GM18505 (cell line): ENCODE measurements around the gene ATG9B.

Source experiments
- ATAC-seq: cut with Tn5 transposase; IDR thresholded peaks from one replicate; pipeline ENCODE4 v1.9.1; 2021; ENCODE audit not compliant: unreplicated experiment
- POLR2A ChIP-seq: IDR thresholded peaks from 4 replicates; pipeline ENCODE4 v1.6.1; 2011; ENCODE audit warnings: borderline replicate concordance; ENCODE audit not compliant: insufficient read depth, insufficient read length; ENCODE audit errors: extremely low read depth

Gene ATG9B

DNA sequence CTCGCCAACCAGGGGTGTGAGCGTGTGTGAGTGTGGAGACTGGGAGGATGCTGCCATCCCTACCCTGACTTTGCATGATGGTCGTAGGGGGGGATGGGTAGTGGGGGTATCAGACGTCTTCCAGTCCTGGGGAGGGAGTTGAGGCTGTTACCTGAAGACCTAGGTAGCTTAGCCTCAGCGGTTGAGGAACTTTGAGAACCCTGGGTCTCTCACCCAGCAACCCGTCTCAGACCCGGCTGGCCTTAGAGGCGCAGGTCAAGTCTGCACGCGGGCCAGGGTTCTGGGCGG lies 37.8 kb upstream of the ATG9B start:
- ATAC-seq: no peak
- no peak for TF ChIP-seq POLR2A

DNA sequence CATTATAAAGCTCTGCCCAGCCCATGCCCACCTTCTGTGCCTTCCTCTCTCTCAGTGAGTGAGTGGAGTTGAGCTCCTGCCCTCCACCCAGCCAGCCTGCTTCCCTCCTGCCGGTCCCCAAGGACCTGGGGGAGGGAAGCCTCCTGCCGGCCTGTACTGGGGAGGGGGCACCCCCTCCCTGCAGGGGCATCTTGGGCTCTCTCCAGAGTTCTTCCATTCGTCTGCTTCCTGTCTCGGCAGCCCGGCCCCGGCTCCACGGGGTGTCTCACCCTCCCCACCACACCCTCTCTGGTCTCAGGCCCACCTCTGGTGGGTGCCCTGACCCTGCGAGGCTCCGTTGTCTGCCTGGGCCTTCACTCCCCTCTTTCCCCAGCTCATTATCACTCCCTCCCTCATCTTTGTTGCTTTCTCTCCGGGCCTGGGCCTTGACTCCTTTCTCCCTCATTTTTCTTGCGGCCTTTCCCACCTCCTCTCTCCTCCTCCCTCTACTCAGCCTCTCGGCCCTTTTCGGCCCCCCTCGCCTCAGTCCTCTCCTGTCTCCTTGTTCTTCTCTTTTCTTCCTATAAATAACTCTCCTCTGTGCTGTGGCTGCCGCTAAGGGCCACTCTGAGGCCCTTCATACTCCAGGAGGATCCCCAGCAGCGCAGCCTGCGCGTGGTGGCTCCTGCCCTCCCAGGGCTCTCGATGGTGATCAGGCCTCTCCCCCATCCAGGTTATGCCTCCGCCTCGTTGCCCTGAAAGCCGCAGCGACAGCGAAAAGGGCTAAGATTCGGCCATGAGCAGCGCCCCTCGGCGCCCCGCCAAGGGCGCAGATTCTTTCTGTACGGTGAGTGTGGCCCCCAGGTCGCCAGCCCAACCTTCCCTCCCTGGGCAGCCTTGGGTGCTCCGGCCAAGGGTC lies 37.2 kb upstream of the ATG9B start:
- no peak for TF ChIP-seq POLR2A
- ATAC-seq: no peak

DNA sequence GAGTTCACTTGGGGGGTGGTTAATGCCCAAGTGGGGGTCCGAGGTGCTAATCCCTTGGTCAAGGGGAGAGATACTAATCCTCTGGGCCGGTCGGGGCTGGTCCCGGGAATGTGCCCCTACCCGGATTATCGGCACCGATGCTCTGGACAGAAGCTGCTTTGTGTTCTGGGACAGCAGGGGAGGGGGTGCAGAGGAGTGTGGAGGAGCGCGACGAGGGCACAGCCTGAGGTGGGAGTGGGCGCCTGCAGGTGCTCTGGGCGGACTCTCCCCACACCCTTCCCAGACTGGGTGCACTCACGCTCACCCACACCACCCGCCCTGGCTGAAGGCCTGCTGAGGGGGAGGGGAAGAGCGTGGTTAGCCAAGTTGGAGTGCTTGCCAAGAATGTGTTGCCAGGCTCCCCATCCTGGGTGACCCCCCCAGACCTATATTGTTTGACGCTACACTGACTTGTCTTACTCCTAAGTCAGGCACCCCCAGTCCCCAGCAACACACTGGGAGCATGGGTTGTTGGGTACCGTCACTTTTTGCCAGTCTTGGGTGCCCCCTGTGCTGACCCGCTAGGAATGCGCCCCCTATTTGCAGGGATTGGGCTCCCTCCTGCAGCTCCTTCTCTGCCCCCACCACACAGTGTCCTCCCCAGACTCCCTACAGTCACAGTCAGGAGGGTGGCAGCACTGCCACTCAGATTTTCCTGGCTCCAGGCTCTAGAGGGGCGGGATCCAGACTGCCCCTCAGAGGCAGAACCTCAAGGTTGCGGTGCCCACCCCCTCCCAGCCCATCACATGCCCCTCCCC lies 36.3 kb upstream of the ATG9B start:
- no peak for ATAC-seq
- no peak for TF ChIP-seq POLR2A

DNA sequence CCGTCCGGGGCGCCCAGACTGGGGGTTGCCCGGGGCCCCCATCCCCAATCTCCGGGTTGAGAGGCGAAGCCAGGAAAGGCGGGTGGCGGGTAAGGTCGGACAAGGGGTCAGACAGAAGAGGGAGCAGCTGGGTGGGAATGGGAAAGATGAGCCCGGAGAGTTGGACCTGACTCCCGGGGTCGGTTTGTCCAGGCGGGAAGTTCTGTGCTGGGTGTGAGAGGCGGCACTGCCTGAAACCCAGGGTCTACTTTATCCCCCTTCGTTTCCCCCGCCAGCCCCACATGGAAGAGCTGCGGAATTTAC lies 35.8 kb upstream of the ATG9B start:
- no peak for ATAC-seq
- no peak for TF ChIP-seq POLR2A

DNA sequence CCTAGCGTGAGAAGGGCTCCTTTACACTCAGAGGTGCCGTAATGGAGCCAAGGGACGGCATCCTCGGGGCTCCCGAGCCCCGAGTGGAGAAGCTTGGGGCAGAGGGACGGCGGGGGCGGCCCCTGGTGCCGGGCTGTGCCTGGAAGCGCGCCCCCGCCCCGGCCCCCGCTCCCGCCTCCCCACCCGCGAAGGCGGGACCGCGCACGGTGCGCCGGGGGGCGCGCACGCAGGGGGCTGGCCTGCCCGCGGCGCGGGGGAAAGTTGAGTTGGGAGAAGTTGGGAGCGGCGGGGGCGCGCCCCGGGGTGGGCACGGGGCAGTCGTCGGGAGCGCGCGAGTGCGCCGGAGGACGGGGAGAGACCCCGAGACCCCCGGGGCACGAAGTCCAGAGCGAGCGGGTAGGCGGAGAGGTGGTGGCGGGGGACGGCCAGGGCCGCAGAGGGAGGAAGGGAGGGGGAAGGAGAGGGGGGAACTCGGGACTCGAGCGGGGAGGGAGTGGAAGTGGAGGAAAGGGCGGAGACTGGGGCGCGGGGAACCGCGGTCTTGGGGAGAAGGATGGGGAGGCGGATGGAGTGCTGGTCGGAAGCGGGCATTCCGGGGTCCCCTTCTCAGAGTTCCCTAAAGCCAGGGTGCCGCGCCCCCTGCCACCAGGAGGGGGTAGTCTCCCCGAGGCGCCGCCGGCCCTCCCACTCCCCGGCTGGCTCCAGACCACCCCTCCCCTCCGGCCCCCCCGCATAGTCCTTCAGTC lies 35.2 kb upstream of the ATG9B start, which contains the start of gene SLC4A2:
SLC4A2 (plus strand) TSS at position 223 of the 746 bp plus-strand sequence. CDS start 2,399 bp downstream, outside the sequence.
- peak; percentile 37 for ATAC-seq
- TF ChIP-seq POLR2A: peak; percentile 67

DNA sequence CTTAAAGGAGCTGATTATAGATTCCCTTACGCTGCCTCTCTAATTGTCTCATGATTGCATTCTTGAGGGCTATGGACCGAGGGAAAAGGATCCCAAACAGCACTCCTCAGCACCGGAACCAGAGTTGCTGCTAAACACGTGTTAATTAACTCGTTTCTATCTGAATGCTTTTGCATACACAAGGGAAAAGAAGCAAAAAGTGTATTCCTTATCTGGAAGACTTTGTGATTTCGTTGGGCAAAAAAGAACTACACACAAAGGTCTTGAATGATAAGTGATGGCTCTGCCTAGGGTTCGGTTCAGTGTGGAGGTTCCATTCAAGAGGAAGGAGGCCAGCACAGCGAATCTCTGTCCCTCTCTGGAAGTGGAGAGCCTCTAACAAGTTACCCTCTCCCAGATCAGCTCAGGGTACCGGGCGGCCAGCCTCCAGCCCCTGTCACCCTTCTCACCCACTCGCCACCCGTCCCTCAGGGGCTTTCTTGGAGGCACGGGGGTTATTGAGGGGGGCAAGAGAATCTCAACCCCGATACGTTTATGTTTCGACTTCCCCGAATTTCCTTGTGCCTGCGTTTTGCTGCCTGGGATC lies 34.6 kb upstream of the ATG9B start:
- no peak for ATAC-seq

DNA sequence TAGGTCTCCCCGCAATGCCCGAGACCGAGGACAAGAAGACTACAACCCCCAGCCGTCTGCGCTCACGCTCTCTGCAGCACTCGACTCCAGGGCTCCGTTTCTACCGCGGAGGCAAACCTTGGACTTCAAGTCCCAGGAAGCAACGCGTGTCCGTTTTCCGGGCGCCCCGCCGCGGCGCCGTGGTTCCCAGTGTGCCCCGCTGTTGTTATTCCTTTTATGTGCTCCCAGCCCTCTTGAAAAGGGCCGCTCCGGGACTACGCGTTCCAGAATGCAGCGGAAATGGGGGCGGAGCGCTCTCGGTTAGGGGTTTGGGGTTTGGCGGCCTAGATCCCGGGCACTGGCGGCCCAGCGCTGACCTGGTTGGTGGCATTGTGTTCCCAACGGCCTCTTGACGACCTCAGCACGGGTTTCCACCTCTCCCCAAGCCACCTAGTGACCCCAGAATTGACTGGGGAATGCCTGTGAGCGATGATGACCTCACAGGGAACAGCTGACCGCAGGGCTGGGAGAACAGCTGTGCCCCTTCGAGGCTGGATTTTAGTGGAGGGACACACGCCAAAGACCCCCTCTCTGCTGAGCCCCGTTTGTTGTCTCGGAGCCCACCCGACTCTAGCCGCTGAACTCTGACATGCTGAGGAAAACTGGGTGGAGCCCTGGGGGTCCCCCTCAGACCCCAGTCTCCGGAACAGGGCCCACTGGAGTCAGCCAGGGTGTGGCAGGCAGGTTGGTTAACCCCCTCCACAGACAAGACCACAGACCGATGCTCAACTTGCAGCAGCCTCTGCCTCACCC lies 33.9 kb upstream of the ATG9B start:
- peak; percentile 86 for ATAC-seq
- peak; percentile 70 for TF ChIP-seq POLR2A

More for the DNA sequence above, 34.6 kb upstream of the ATG9B start:
- no peak for TF ChIP-seq POLR2A

DNA sequence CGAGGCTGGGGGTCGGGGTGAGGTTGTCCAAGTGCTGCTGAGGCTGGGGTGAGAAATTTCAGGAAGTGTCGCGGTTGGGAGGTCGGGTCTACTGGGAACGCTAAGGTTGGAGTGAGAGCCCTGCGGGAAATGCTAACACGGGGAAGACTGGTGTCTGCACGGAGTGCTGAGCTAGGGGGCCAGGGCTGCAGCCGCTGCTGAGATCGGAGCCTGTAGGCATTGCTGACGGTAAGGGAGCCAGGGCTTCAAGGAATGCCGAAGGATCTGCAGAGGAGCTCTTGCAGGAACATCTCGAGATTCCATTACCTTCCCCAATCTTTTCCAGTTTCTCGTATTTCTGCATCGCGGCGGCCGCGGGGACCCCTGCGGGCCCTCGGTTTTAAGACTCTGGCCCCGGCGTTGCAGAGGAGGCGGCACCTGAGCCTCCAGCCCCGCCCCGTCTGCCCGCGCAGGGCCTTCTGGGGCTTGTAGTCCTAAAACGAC lies 33.3 kb upstream of the ATG9B start, which contains the start of gene CDK5:
CDK5 (minus strand) TSS at position 392 of the 483 bp plus-strand sequence; CDS start at position 343, 49 bp downstream.
- TF ChIP-seq POLR2A: no peak
- peak; percentile 10 for ATAC-seq

DNA sequence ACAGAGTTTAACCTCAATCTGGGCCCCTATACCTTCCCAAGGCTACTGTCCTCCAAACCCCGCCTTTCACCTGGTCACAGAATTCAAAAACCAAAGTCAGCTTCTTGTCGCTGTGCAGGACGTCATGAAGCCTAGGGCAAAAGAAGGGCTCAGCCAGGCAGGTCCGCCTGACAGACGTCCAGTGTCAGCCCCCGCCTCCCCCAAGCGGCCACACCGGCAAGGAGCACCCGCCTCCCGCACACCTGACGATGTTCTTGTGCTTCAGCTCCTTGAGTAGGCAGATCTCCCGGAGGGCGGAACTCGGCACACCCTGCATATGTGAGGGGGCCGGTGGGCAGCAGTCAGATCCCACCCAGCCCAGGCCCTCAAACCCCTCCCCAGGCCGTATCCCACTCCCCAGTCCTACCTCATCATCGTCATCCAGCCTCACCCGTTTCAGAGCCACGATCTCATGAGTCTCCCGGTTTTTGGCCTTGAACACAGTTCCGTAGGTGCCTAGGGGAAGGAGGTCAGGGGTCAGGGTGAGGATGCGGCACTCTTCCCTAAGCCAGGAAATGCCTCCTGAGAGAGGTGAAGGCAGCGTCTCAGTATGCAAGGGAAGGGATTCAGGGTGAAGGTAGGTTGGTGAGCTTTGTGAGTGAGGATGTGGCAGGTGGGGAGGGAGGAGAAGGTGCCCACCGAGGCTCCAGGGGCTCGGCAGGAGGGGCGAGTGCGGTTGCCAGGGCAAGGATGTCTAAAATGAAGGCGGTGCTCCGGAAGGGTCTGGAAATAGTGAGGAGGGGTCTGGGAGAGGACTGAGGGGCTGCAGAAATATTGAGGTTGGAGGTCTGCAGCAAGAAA lies 32.6 kb upstream of the ATG9B start:
- ATAC-seq: no peak
- no peak for TF ChIP-seq POLR2A

DNA sequence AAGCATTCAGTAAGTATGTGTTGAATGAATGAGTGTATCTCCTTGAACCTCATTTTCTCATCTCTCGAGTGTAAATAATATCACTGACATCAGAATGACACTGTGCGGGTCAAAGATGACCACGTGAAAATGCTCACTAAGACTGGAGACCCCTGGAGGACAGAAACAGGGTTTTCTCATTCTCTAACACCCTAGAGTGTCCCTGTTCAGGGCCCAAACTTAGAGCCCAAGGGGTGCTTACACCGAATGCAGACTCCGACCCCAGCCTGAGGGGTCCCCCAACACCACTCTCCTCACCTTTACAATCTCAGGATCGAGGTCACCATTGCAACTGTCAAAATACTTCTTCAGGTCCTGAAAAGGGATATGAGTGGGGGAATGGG lies 32.0 kb upstream of the ATG9B start:
- no peak for ATAC-seq
- no peak for TF ChIP-seq POLR2A

DNA sequence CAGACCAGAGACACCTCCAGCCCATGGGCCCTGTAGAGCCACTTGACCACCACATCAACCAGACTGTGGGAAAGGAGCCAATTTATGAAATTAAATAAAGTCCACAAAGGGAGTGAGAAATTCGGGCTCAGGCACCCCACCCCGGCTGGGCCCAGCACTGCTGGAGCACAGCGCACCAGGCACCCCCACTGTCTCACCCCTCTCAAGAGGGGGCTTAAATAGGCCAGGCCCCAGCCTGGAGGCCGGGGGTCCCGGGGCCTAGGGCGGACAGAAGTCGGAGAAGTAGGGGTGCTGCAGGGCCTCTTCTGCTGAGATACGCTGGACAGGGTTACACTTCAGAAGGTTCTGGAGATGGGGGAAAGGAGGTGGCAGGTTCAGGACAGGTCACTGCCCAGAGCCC lies 29.5 kb upstream of the ATG9B start:
- ATAC-seq: no peak
- TF ChIP-seq POLR2A: no peak
